Caco-2 (cell line): Measurements from ENCODE around the gene IL12RB1. TPM values are rescaled to one million over a fixed set of nuclear protein-coding genes. Genes with fewer than 3 reads are reported as not detected.

Experiments
- BruUV-seq: library from RNA; stranded (reverse); fragments of 400-500 nt; replicated peaks from 2 replicates; lab custom pipeline; 2021; lab: Mats Ljungman, UMichigan
- CTCF ChIA-PET: fragments of 300-600 bp; sonication (Branson Sonifier 250); formaldehyde crosslinking; loops from one replicate; lab custom pipeline; 2022; ENCODE audit warnings: antibody characterized with exemption; lab: Charles Lee
- POLR2A ChIA-PET: fragments of 300-600 bp; sonication (Branson Sonifier 250); formaldehyde crosslinking; loops from one replicate; lab custom pipeline; 2022; ENCODE audit warnings: antibody characterized with exemption; lab: Charles Lee
- DNase-seq, 2 experiments: peaks; one replicate each; pipeline versions ENCODE4 v3.0.0 to v3.0.0-alpha.2; 2020 to 2022
- H3K27me3 ChIP-seq: replicated peaks from 2 replicates; pipeline ENCODE4 v1.6.0; 2011; ENCODE audit warnings: low read length; ENCODE audit not compliant: control insufficient read depth, insufficient read depth
- H3K36me3 ChIP-seq: 2 replicates; pipeline ENCODE4 v1.5.1; 2011; ENCODE audit warnings: low read length; ENCODE audit not compliant: control insufficient read depth, insufficient read depth
- H3K4me1 ChIP-seq: fragments of 250-450 bp; sonication (Bioruptor Pico); 2 replicates; pipeline ENCODE4 v1.5.1; 2020; ENCODE audit warnings: mild to moderate bottlenecking
- H3K4me3 ChIP-seq: 2 replicates; pipeline ENCODE4 v1.5.1; 2011; ENCODE audit warnings: low read depth, mild to moderate bottlenecking, control low read depth, low read length
- H3K9me3 ChIP-seq: fragments of 250-450 bp; sonication (Bioruptor Pico); 2 replicates; pipeline ENCODE4 v1.5.1; 2020; ENCODE audit warnings: mild to moderate bottlenecking, moderate library complexity
- H3K27ac Mint-ChIP-seq: one replicate; pipeline ENCODE4 v1.8.0; 2022; ENCODE audit warnings: mixed read lengths; ENCODE audit not compliant: unreplicated experiment
- H3K27me3 Mint-ChIP-seq: one replicate; pipeline ENCODE4 v1.8.0; 2022; ENCODE audit warnings: mixed read lengths; ENCODE audit not compliant: insufficient read depth, unreplicated experiment
- H3K36me3 Mint-ChIP-seq: one replicate; pipeline ENCODE4 v1.8.0; 2022; ENCODE audit warnings: mild to moderate bottlenecking, mixed read lengths; ENCODE audit not compliant: insufficient read depth, unreplicated experiment
- H3K4me1 Mint-ChIP-seq: one replicate; pipeline ENCODE4 v1.8.0; 2022; ENCODE audit warnings: low read depth, mixed read lengths; ENCODE audit not compliant: unreplicated experiment
- H3K4me3 Mint-ChIP-seq: one replicate; pipeline ENCODE4 v1.8.0; 2022; ENCODE audit warnings: mild to moderate bottlenecking, moderate library complexity, mixed read lengths; ENCODE audit not compliant: unreplicated experiment
- H3K9me3 Mint-ChIP-seq: one replicate; pipeline ENCODE4 v1.8.0; 2022; ENCODE audit warnings: mixed read lengths; ENCODE audit not compliant: unreplicated experiment
- CTCF ChIP-seq, 2 experiments: fragments of 200-600 bp in 1 of 2; IDR thresholded peaks; 1 replicate in 1 of 2; 2 replicates in 1 of 2; pipeline versions ENCODE4 v1.5.1 to v1.8.0; 2011 to 2022; ENCODE audit warnings: antibody characterized with exemption in 1 of 2, control low read depth in 1 of 2, inconsistent platforms in 1 of 2, low read depth in 1 of 2, low read length in 1 of 2, mild to moderate bottlenecking in 1 of 2, moderate library complexity in 1 of 2; ENCODE audit not compliant: insufficient read depth in 1 of 2, severe bottlenecking in 1 of 2, unreplicated experiment in 1 of 2
- intact Hi-C: fragments of 100-400 bp; cut with micrococcal nuclease; formaldehyde crosslinking; loops from one replicate; pipeline ENCODE4 v1.10.0; 2022; ENCODE audit not compliant: unreplicated experiment
- total RNA-seq: library from RNA; stranded (reverse); gene quantifications from 2 replicates; pipeline ENCODE4 v1.2.3, GENCODE V29; 2022

Gene IL12RB1
- total RNA-seq, 1 experiment from 2014 or later = not detected

GRCh38 chr19:18122860-18123795 lies 36.4 kb upstream of the IL12RB1 start:
- intact Hi-C loops = no loop called here
- Mint-ChIP-seq H3K27ac (no peak overlapping the region), H3K4me1 (no peaks in the 10 kb centered on the region), H3K27me3 (no peaks in the 10 kb centered on the region), H3K9me3 (no peaks in the 10 kb centered on the region), H3K36me3 (peaks cover 4% of the 10 kb centered on the region), H3K4me3 (no peak overlapping the region)
- no peak overlapping the region for H3K4me3 ChIP-seq
- ChIA-PET POLR2A (no interaction called here), CTCF (no interaction called here)
- no peaks in the 10 kb centered on the region for H3K9me3 ChIP-seq
- H3K4me1 ChIP-seq = no peaks in the 10 kb centered on the region
- DNase-seq = no peak
- BruUV-seq = no TSS peak
- no peaks in the 10 kb centered on the region for H3K27me3 ChIP-seq
- no peak for TF ChIP-seq CTCF (IDR thresholded peaks at IDR 0.05; ENCODE audit: insufficient read depth in 1 of 2, low read depth in 1 of 2, low read length in 1 of 2, severe bottlenecking in 1 of 2, unreplicated experiment in 1 of 2)
- H3K36me3 ChIP-seq = no peaks in the 10 kb centered on the region; the same call in 1 of the 2 replicates

GRCh38 chr19:18122424-18122823 lies 35.7 kb upstream of the IL12RB1 start:
- Mint-ChIP-seq H3K36me3 (peaks cover 2% of the 10 kb centered on the region), H3K4me1 (peaks cover 2% of the 10 kb centered on the region), H3K27me3 (no peaks in the 10 kb centered on the region), H3K9me3 (no peaks in the 10 kb centered on the region), H3K27ac (no peak overlapping the region), H3K4me3 (no peak overlapping the region)
- no peak for DNase-seq
- H3K4me3 ChIP-seq = no peak overlapping the region
- no peaks in the 10 kb centered on the region for H3K4me1 ChIP-seq
- no peaks in the 10 kb centered on the region for H3K27me3 ChIP-seq
- TF ChIP-seq CTCF (IDR thresholded peaks at IDR 0.05; ENCODE audit: insufficient read depth in 1 of 2, low read depth in 1 of 2, low read length in 1 of 2, severe bottlenecking in 1 of 2, unreplicated experiment in 1 of 2) = no peak
- no peaks in the 10 kb centered on the region; the same call in 1 of the 2 replicates for H3K36me3 ChIP-seq
- intact Hi-C loops = no loop called here
- POLR2A ChIA-PET = no interaction called here
- no peaks in the 10 kb centered on the region for H3K9me3 ChIP-seq
- CTCF ChIA-PET = no interaction called here
- no TSS peak for BruUV-seq

- DNase-seq = no peak
- ChIA-PET POLR2A (no interaction called here), CTCF (no interaction called here)
- Histone ChIP-seq H3K36me3 (no peaks in the 10 kb centered on the region; the same call in 1 of the 2 replicates), H3K4me1 (no peaks in the 10 kb centered on the region), H3K9me3 (no peaks in the 10 kb centered on the region), H3K4me3 (no peak overlapping the region), H3K27me3 (no peaks in the 10 kb centered on the region)
- H3K4me1 Mint-ChIP-seq = peaks cover 5% of the 10 kb centered on the region
- no peak overlapping the region for H3K27ac Mint-ChIP-seq
- no peaks in the 10 kb centered on the region for H3K9me3 Mint-ChIP-seq
- no peak for TF ChIP-seq CTCF (IDR thresholded peaks at IDR 0.05; ENCODE audit: insufficient read depth in 1 of 2, low read depth in 1 of 2, low read length in 1 of 2, severe bottlenecking in 1 of 2, unreplicated experiment in 1 of 2)
- intact Hi-C loops = no loop called here
- no peak overlapping the region for H3K4me3 Mint-ChIP-seq
- no peaks in the 10 kb centered on the region for H3K27me3 Mint-ChIP-seq
- peaks cover 5% of the 10 kb centered on the region for H3K36me3 Mint-ChIP-seq
- BruUV-seq = no TSS peak
Measured at GRCh38 chr19:18121166-18121565, 34.4 kb upstream of the IL12RB1 start.
